Measurements from ENCODE around the gene RHCE. TPM values are rescaled to one million over a fixed set of nuclear protein-coding genes. Genes with fewer than 3 reads are reported as not detected.
"Not testable (repeated sequence)": the region's sequence is repeated elsewhere in the genome, so short reads cannot be mapped to it uniquely, and the experiment has no call there.

RHCE gene
- total RNA-seq, 1 experiment from 2014 or later: not detected

DNA sequence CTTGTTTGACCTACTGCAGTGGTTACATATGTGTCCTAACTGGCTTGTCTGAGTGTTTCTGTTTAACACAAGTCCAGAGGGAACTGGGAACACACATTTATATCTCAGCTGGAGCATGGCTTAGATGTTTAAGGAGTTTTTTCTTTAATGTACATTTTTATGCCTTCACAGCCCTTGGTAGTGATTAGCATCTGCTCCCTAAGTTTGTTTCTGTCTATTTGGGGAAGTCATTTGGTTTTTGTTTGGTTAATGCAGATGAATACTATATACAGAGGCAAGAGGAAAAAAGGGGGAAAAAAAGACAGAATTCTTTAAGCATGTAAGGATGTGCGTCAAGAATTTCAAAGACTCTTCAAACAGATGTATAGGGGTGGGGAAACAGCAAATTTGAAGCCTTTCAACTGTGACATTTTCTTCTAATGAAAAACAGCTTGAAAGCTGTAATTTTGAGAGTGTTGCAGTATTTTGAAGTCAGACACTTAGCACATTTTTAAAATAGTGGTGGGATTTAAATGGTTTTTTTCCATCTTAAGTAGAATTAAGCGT is 25.4 kb upstream of the RHCE start:
- intact Hi-C loops (cut with micrococcal nuclease; ENCODE audit: unreplicated experiment): no loop called here
- H3K9me3 ChIP-seq (ENCODE audit: low read depth, low read length, poor library complexity, severe bottlenecking): no peaks in the 10 kb centered on the region
- no peaks in the 10 kb centered on the region for H3K36me3 ChIP-seq (ENCODE audit: insufficient read depth, low read length, poor library complexity, severe bottlenecking)
- TF ChIP-seq EZH2 (IDR thresholded peaks at IDR 0.05; ENCODE audit: borderline replicate concordance, low read depth, low read length, poor library complexity, severe bottlenecking): no peak
- TF ChIP-seq, protein P1, sequence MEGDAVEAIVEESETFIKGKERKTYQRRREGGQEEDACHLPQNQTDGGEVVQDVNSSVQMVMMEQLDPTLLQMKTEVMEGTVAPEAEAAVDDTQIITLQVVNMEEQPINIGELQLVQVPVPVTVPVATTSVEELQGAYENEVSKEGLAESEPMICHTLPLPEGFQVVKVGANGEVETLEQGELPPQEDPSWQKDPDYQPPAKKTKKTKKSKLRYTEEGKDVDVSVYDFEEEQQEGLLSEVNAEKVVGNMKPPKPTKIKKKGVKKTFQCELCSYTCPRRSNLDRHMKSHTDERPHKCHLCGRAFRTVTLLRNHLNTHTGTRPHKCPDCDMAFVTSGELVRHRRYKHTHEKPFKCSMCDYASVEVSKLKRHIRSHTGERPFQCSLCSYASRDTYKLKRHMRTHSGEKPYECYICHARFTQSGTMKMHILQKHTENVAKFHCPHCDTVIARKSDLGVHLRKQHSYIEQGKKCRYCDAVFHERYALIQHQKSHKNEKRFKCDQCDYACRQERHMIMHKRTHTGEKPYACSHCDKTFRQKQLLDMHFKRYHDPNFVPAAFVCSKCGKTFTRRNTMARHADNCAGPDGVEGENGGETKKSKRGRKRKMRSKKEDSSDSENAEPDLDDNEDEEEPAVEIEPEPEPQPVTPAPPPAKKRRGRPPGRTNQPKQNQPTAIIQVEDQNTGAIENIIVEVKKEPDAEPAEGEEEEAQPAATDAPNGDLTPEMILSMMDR (conservative IDR thresholded peaks at IDR 0.05; ENCODE audit: low read depth, low read length): no peak
- no peaks in the 10 kb centered on the region for H3K27me3 ChIP-seq (replicated peaks; ENCODE audit: insufficient read depth, low read depth, low read length, poor library complexity)
- no peak overlapping the region for H3K27ac ChIP-seq (ENCODE audit: low read depth, low read length, poor library complexity, severe bottlenecking)
- POLR2A ChIA-PET (ENCODE audit: low non-redundant PET): no interaction called here
- CTCF ChIA-PET: no interaction called here
- no peak overlapping the region for H3K4me3 ChIP-seq (ENCODE audit: low read depth, low read length, poor library complexity, severe bottlenecking)
- DNase-seq (ENCODE audit: low spot score): no peak
- H3K4me1 ChIP-seq (ENCODE audit: insufficient read depth, low read length, poor library complexity, severe bottlenecking): peaks cover 6% of the 10 kb centered on the region
- BruUV-seq (replicated peaks): no TSS peak

DNA sequence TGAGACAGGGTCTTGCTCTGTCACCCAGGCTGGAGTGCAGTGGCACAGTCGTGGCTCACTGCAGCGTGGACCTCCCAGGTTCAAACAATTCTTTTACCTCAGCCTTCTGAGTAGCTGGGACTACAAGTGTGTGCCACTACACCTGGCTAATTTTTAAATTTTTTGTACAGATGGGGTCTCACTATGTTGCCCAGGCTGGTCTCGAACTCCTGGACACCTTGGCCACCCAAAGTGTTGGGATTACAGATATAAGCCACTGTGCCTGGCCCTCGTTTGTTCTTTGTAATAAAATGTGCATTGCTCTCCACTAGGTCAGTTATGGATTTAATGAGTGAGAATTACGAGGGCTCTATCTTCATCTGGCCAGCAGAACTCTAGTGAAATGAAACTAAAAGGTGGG is 24.0 kb upstream of the RHCE start:
- H3K4me3 ChIP-seq (ENCODE audit: low read depth, low read length, poor library complexity, severe bottlenecking); BruUV-seq (replicated peaks); intact Hi-C loops (cut with micrococcal nuclease; ENCODE audit: unreplicated experiment); H3K9me3 ChIP-seq (ENCODE audit: low read depth, low read length, poor library complexity, severe bottlenecking); H3K27me3 ChIP-seq (replicated peaks; ENCODE audit: insufficient read depth, low read depth, low read length, poor library complexity); H3K36me3 ChIP-seq (ENCODE audit: insufficient read depth, low read length, poor library complexity, severe bottlenecking); POLR2A ChIA-PET (ENCODE audit: low non-redundant PET); DNase-seq (ENCODE audit: low spot score); H3K27ac ChIP-seq (ENCODE audit: low read depth, low read length, poor library complexity, severe bottlenecking); H3K4me1 ChIP-seq (ENCODE audit: insufficient read depth, low read length, poor library complexity, severe bottlenecking); CTCF ChIA-PET: not testable (repeated sequence)

DNA sequence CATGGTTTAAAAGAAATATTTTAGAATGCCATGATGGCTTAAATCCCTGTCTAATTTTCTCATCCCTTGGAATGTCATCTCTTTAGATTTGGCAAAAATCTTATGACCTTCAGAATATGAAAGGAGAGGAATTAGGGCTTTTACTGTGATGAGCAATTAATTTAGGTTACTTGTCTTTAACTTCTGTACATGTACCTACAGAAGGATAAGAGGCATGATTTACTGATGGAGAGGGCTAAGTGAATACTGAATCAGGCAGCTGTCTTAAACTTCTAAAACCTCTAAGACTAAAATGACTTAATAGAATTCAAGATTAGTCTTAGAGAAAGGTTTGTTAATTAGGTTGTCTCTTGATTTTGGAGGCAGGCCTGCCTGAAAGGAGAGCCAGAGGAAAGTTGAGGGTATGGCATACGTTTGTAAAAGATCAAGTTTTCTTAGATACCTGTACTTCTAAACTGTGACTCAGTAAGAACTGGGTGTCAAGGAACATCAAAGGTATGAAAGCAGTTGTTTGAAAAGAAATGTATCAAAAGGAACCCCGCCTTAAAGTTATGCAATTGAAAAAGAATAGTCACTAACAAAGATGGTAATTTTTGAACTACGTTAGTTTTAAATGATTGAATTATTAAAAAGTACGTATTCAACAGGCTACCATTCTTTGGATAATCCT is 22.5 kb upstream of the RHCE start:
- BruUV-seq (replicated peaks): no TSS peak
- TF ChIP-seq, protein P1 (conservative IDR thresholded peaks at IDR 0.05; ENCODE audit: low read depth, low read length): no peak
- no peak for TF ChIP-seq EZH2 (IDR thresholded peaks at IDR 0.05; ENCODE audit: borderline replicate concordance, low read depth, low read length, poor library complexity, severe bottlenecking)
- no peak overlapping the region for H3K4me3 ChIP-seq (ENCODE audit: low read depth, low read length, poor library complexity, severe bottlenecking)
- no peak for DNase-seq (ENCODE audit: low spot score)
- peaks cover 6% of the 10 kb centered on the region for H3K4me1 ChIP-seq (ENCODE audit: insufficient read depth, low read length, poor library complexity, severe bottlenecking)
- H3K36me3 ChIP-seq (ENCODE audit: insufficient read depth, low read length, poor library complexity, severe bottlenecking): no peaks in the 10 kb centered on the region
- H3K9me3 ChIP-seq (ENCODE audit: low read depth, low read length, poor library complexity, severe bottlenecking): no peaks in the 10 kb centered on the region
- ChIA-PET CTCF (no interaction called here), POLR2A (ENCODE audit: low non-redundant PET) (no interaction called here)
- H3K27ac ChIP-seq (ENCODE audit: low read depth, low read length, poor library complexity, severe bottlenecking): no peak overlapping the region
- intact Hi-C loops (cut with micrococcal nuclease; ENCODE audit: unreplicated experiment): no loop called here
- H3K27me3 ChIP-seq (replicated peaks; ENCODE audit: insufficient read depth, low read depth, low read length, poor library complexity): no peaks in the 10 kb centered on the region

DNA sequence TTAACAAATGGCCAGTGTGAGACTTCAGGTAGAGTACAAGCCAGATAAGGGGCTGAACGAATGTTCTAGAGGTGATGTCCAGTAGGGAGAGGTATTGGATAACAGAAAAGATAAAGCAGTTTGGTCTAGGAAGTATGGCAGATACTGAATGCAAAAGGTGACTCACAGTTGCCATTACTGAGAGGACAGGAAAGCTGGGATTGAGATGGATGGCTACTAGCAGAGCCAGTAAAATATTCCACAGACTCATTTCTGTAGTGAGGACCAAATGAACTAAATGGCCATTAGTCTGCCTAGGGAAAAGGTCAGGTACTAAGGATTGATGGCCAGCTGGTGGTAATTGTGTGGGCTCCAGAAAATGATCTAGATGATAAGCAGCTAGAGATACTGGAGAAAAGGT is 21.6 kb upstream of the RHCE start:
- Histone ChIP-seq H3K27ac (ENCODE audit: low read depth, low read length, poor library complexity, severe bottlenecking) (no peak overlapping the region), H3K9me3 (ENCODE audit: low read depth, low read length, poor library complexity, severe bottlenecking) (no peaks in the 10 kb centered on the region), H3K27me3 (replicated peaks; ENCODE audit: insufficient read depth, low read depth, low read length, poor library complexity) (no peaks in the 10 kb centered on the region), H3K4me1 (ENCODE audit: insufficient read depth, low read length, poor library complexity, severe bottlenecking) (peaks cover 6% of the 10 kb centered on the region), H3K36me3 (ENCODE audit: insufficient read depth, low read length, poor library complexity, severe bottlenecking) (no peaks in the 10 kb centered on the region), H3K4me3 (ENCODE audit: low read depth, low read length, poor library complexity, severe bottlenecking) (no peak overlapping the region)
- intact Hi-C loops (cut with micrococcal nuclease; ENCODE audit: unreplicated experiment): no loop called here
- TF ChIP-seq, protein P1 (conservative IDR thresholded peaks at IDR 0.05; ENCODE audit: low read depth, low read length): no peak
- TF ChIP-seq EZH2 (IDR thresholded peaks at IDR 0.05; ENCODE audit: borderline replicate concordance, low read depth, low read length, poor library complexity, severe bottlenecking): no peak
- ChIA-PET POLR2A (ENCODE audit: low non-redundant PET) (no interaction called here), CTCF (no interaction called here)
- DNase-seq (ENCODE audit: low spot score): no peak
- no TSS peak for BruUV-seq (replicated peaks)

Measured in A673 (cell line).